ENCODE measurements around the gene TMTC1.

GRCh38 chr12:29545102-29545467 is 238.7 kb downstream of the TMTC1 start:
- TF ChIP-seq YY1 (IDR thresholded peaks at IDR 0.05; ENCODE audit: insufficient read depth, insufficient read length): no peak
- no peak for TF ChIP-seq SUZ12 (IDR thresholded peaks at IDR 0.05; ENCODE audit: extremely low read depth, insufficient read depth, insufficient read length)
- TF ChIP-seq ZNF274 (IDR thresholded peaks at IDR 0.05; ENCODE audit: low read depth, low read length): no peak
